Right atrium auricular region (tissue), 2 donors: ENCODE results near the gene USP38. TPM values are rescaled to one million over a fixed set of nuclear protein-coding genes. Genes with fewer than 3 reads are reported as not detected.

ENCODE experiments used
- DNase-seq: peaks from one replicate; pipeline ENCODE4 v3.0.0-alpha.2; 2019; ENCODE audit warnings: low spot score
- H3K27ac ChIP-seq, 2 donors: fragments of 200-600 bp; sonication (generic); 1 replicate in 1 of 2; 2 replicates in 1 of 2; pipeline ENCODE4 v1.5.1; 2016 to 2019
- H3K27me3 ChIP-seq, 2 donors: fragments of 200-600 bp; sonication (generic); one replicate each; pipeline versions ENCODE4 v1.5.1 to v1.6.0; 2017 to 2019
- H3K36me3 ChIP-seq: fragments of 200-600 bp; sonication (generic); one replicate; pipeline ENCODE4 v1.5.1; 2016
- H3K4me1 ChIP-seq, 2 donors: fragments of 200-600 bp; sonication (generic); one replicate each; pipeline versions ENCODE4 v1.5.1 to v1.6.0; 2017 to 2019
- H3K4me3 ChIP-seq, 2 donors: fragments of 200-600 bp; sonication (generic); 1 replicate in 1 of 2; 2 replicates in 1 of 2; pipeline ENCODE4 v1.5.1; 2017 to 2019; ENCODE audit warnings: mild to moderate bottlenecking in 1 of 2, moderate library complexity in 1 of 2
- H3K9me3 ChIP-seq, 2 donors: fragments of 200-600 bp; sonication (generic); one replicate each; pipeline ENCODE4 v1.5.1; 2019
- total RNA-seq, 2 donors: library from RNA; depleted of rRNA; stranded (reverse); fragments of >200 nt; gene quantifications; one replicate each; pipeline ENCODE4 v1.1.0, GENCODE V29; 2016
- TF ChIP-seq, protein P1 (sequence below), 2 donors: fragments of 200-600 bp; sonication (generic); IDR thresholded peaks; one replicate each; pipeline ENCODE4 v1.5.1; 2019; ENCODE audit warnings: antibody characterized with exemption in 2 of 2

Gene USP38
- total RNA-seq, 2 donors from 2014 or later, result 16.2 to 20.1 TPM

DNA sequence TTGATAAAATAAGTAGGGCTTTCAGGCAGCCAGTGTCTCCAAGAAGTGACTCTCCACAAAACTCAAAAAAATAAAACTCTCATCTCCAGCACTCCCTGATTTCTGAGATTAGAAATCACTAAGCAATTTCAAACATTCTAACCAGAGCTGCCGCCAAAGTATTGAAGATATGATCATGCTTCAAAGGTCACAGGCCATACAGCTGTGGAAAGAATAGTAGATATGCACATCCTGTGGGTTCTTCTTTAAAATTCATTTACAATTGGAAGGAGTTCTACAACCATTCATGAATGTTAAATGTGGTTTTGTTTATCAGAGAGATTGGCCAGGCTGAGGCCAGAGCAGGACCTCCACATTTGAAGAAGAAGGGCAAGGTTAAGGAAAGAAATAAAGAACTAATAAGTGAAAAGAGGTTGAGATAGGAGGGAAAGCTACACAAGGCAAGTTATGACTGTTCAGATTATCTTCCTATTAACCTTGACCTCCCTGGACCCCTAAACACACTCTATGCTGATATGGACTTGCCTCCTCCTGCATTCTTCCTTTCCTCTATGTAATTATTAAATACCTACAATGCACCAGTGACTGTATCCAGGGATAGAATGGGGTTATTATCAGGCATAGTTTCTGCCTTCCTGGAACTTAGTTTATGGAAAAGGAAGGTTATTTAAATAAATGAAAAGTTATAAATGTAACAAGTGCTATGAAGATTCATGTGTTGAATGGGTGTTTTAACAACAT is 56.4 kb downstream of the USP38 start:
- Histone ChIP-seq H3K27ac (no peak overlapping the region), H3K9me3 (no peaks in the 10 kb centered on the region), H3K27me3 (no peaks in the 10 kb centered on the region), H3K4me3 (no peak overlapping the region), H3K4me1 (peaks cover 0 to 7% of the 10 kb centered on the region in 2 donors), H3K36me3 (no peaks in the 10 kb centered on the region)
- TF ChIP-seq, protein P1, sequence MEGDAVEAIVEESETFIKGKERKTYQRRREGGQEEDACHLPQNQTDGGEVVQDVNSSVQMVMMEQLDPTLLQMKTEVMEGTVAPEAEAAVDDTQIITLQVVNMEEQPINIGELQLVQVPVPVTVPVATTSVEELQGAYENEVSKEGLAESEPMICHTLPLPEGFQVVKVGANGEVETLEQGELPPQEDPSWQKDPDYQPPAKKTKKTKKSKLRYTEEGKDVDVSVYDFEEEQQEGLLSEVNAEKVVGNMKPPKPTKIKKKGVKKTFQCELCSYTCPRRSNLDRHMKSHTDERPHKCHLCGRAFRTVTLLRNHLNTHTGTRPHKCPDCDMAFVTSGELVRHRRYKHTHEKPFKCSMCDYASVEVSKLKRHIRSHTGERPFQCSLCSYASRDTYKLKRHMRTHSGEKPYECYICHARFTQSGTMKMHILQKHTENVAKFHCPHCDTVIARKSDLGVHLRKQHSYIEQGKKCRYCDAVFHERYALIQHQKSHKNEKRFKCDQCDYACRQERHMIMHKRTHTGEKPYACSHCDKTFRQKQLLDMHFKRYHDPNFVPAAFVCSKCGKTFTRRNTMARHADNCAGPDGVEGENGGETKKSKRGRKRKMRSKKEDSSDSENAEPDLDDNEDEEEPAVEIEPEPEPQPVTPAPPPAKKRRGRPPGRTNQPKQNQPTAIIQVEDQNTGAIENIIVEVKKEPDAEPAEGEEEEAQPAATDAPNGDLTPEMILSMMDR (IDR thresholded peaks at IDR 0.05), result no peak
- DNase-seq, result no peak

DNA sequence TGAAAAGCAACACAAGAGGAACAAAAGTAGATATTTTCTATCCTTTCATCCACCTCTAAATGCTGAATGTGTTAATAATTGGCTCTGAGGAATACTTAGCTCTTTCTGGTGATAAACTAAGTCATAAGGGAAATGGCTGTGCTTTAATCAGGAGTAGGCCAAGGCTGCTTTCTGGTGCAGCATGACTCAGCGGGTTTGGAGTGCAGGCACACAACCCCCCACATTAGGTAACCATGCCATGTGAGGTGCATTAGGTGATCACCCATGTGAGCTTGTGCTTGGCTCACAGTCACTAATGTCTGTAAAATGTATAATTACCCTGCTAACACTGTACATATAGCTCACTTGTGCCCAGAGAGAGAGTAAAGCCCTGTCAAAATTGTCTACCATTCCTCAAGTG is 57.2 kb downstream of the USP38 start:
- Histone ChIP-seq H3K27me3 (no peaks in the 10 kb centered on the region), H3K36me3 (no peaks in the 10 kb centered on the region), H3K9me3 (no peaks in the 10 kb centered on the region), H3K4me1 (peaks cover 0 to 7% of the 10 kb centered on the region in 2 donors), H3K4me3 (no peak overlapping the region), H3K27ac (no peak overlapping the region)
- TF ChIP-seq, protein P1 (IDR thresholded peaks at IDR 0.05), result no peak
- DNase-seq, result no peak

DNA sequence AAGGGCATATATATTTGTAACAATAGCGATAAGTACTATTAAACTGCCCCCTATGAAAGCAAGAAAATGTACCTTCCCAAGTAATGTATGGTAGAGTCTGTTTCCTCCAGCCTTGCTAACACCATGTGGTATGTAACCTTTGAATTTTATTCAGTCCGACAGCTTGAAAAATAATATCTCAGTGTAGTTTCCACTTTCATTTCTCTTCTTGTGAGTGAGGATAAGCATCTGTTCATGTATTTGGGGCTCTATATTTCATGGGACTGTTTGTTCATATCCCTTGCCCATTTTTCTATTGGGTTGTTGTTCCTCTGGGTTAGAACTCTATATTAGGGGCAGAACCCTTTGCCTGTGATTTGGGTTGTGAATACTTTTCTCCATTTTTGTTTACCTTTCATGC is 58.3 kb downstream of the USP38 start:
- H3K9me3 ChIP-seq, result no peaks in the 10 kb centered on the region
- no peak overlapping the region for H3K27ac ChIP-seq
- H3K27me3 ChIP-seq, result no peaks in the 10 kb centered on the region
- H3K4me1 ChIP-seq, result peaks cover 0 to 7% of the 10 kb centered on the region in 2 donors
- TF ChIP-seq, protein P1 (IDR thresholded peaks at IDR 0.05), result no peak
- no peak for DNase-seq
- no peaks in the 10 kb centered on the region for H3K36me3 ChIP-seq
- no peak overlapping the region for H3K4me3 ChIP-seq

DNA sequence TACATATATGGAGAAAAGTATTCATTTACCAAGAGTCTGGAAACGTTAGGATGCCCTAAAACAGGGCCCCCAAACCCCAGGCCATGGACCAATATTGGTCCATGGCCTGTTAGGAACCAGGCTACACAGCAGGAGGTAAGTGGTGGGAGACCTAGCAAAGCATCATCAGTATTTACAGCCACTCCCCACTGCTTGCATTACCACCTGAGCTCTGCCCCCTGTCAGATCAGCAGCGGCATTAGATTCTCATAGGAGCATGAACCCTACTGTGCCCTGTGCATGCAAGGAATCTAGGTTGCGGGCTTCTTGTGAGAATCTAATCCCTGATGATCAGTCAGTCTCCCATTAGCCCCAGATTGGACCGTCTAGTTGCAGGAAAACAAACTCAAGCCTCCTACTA is 62.3 kb downstream of the USP38 start:
- TF ChIP-seq, protein P1 (IDR thresholded peaks at IDR 0.05), result no peak
- no peaks in the 10 kb centered on the region for H3K4me1 ChIP-seq
- no peaks in the 10 kb centered on the region for H3K36me3 ChIP-seq
- DNase-seq, result no peak
- no peaks in the 10 kb centered on the region for H3K9me3 ChIP-seq
- no peak overlapping the region for H3K27ac ChIP-seq
- no peak overlapping the region for H3K4me3 ChIP-seq
- no peaks in the 10 kb centered on the region for H3K27me3 ChIP-seq

DNA sequence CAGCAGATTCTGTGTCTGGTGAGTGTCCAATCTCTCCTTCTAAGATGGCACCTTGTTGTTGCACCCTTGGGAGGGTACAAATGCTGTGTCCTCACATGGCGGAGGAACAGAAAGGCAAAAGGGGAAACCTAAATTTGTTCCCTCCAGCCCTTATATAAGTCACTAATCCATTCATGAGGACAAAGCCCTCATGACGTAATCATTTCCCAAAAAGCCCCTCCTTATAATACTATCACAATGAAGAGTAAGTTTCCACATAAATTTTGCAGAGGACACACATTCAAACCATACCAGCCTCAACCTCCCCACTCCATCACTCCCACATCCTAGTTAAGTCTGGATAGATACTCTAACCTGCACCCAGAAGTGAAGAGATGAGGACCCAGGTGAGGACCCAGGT is 63.1 kb downstream of the USP38 start:
- Histone ChIP-seq H3K27ac (no peak overlapping the region), H3K4me3 (no peak overlapping the region), H3K4me1 (no peaks in the 10 kb centered on the region), H3K9me3 (no peaks in the 10 kb centered on the region), H3K36me3 (no peaks in the 10 kb centered on the region), H3K27me3 (no peaks in the 10 kb centered on the region)
- DNase-seq, result no peak
- TF ChIP-seq, protein P1 (IDR thresholded peaks at IDR 0.05), result no peak

DNA sequence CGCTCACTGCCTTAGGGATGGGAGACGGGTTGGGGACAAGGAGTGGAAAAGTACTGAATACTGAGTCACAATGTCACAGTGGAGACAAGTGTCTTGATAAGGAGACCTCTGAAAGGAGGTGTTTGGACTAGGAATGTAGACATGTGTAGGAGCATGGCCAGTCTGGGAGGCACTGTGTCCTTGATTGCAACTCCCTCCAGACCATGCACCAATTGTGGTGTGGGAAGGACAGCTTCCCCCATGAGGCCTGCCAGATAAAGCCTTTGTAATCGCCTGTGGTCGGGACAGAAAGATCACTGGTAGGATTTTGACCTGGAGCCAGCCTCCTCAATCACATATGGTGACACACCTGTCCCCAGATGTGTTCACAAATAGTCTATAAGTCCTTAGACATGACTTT is 64.1 kb downstream of the USP38 start:
- H3K36me3 ChIP-seq, result no peaks in the 10 kb centered on the region
- H3K27ac ChIP-seq, result no peak overlapping the region
- H3K4me1 ChIP-seq, result no peaks in the 10 kb centered on the region

More for the DNA sequence above, 64.1 kb downstream of the USP38 start:
- TF ChIP-seq, protein P1 (IDR thresholded peaks at IDR 0.05), result no peak
- Histone ChIP-seq H3K9me3 (no peaks in the 10 kb centered on the region), H3K4me3 (no peak overlapping the region), H3K27me3 (no peaks in the 10 kb centered on the region)
- DNase-seq, result no peak
